ENCODE results near the gene ADCY7. TPM values are rescaled to one million over a fixed set of nuclear protein-coding genes. Genes with fewer than 3 reads are reported as not detected.

ADCY7 gene
- total RNA-seq, 2 donors from 2014 or later, result 30.1 to 37.2 TPM

DNA sequence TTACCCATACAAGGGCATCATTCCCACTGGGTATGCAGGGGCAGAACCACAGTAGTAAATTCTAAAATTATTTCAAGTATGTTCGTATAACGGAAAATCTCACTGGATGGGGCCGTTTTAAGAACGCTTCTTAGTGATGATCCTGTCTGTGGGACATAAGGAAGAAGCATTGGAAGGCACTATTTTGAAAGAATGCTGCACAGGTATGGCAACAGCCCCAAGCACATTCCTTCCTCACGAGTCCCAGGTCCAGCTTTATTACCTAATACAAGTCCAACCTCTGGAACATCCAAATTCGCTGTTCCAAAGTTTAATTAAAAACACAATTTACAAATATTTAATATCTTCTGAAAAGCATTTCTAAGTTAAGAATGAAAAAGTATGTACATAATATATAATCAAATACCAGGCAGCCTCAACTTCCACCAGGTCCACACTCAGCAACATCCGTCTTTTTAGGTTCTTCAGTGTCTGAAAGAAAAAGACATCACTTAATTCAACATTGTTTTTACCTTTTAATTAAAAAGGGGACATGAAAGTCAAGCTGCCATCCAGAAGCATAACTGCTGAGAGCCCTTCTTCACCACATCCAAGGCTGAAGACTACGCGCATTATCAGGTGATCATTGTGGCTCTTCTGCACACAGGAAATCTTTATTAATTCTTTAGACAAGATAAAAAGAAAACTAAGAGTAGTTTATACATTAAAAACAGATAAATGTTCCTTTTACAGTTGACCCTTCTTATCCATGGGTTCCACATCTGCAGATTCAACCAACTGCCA is 52.6 kb downstream of the ADCY7 start:
- no peak overlapping the region for H3K9ac ChIP-seq (ENCODE audit: extremely low read depth, low read length, poor library complexity, severe bottlenecking)
- H3K36me3 ChIP-seq (ENCODE audit: control insufficient read depth, insufficient read depth, low read length), result peaks cover 92% of the 10 kb centered on the region
- peaks cover 27% of the 10 kb centered on the region for H3K4me1 ChIP-seq (ENCODE audit: control insufficient read depth, insufficient read depth, low read length)
- Mint-ChIP-seq H3K27ac (no peak overlapping the region), H3K9me3 (no peaks in the 10 kb centered on the region), H3K27me3 (ENCODE audit: insufficient read depth) (no peaks in the 10 kb centered on the region), H3K4me3 (no peak overlapping the region), H3K36me3 (ENCODE audit: low read depth) (peaks cover 70% of the 10 kb centered on the region), H3K4me1 (peaks cover 24% of the 10 kb centered on the region)
- H3K27me3 ChIP-seq (ENCODE audit: control insufficient read depth, insufficient read depth, low read length, poor library complexity, severe bottlenecking), result no peaks in the 10 kb centered on the region
- no peak for DNase-seq
- TF ChIP-seq, protein P1, sequence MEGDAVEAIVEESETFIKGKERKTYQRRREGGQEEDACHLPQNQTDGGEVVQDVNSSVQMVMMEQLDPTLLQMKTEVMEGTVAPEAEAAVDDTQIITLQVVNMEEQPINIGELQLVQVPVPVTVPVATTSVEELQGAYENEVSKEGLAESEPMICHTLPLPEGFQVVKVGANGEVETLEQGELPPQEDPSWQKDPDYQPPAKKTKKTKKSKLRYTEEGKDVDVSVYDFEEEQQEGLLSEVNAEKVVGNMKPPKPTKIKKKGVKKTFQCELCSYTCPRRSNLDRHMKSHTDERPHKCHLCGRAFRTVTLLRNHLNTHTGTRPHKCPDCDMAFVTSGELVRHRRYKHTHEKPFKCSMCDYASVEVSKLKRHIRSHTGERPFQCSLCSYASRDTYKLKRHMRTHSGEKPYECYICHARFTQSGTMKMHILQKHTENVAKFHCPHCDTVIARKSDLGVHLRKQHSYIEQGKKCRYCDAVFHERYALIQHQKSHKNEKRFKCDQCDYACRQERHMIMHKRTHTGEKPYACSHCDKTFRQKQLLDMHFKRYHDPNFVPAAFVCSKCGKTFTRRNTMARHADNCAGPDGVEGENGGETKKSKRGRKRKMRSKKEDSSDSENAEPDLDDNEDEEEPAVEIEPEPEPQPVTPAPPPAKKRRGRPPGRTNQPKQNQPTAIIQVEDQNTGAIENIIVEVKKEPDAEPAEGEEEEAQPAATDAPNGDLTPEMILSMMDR (conservative IDR thresholded peaks at IDR 0.05), result no peak
- H3K9me3 ChIP-seq (ENCODE audit: control insufficient read depth, low read length), result no peaks in the 10 kb centered on the region
- H3K27ac ChIP-seq (ENCODE audit: low read depth, low read length), result no peak overlapping the region
- 92 to 95% methylated on average over 5 to 8 of the region's 9 CpGs for WGBS, 2 experiments (ENCODE audit: insufficient coverage in 1 of 2, insufficient read length in 1 of 2)
- no peak overlapping the region for H3K4me3 ChIP-seq (ENCODE audit: low read length)

DNA sequence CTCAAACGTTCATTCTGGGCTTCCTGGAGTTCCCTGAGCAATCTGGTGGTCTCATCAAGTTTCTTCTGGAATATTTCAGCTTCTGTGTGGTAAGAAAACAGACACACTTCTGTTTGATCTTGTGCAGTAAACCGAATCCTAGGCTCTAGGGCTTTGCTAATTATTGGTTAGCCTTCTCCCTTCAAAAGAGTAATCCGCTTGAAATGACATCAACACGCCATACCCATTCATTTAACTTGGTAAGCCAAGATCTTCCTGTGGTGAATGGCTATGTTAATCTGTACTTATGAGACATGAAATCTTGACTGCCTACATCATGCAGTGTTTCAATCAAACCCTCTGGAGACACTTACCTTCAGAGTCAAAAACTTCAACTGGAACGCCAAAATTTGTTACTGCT is 54.0 kb downstream of the ADCY7 start:
- H3K36me3 Mint-ChIP-seq (ENCODE audit: low read depth), result peaks cover 71% of the 10 kb centered on the region
- no peaks in the 10 kb centered on the region for H3K9me3 ChIP-seq (ENCODE audit: control insufficient read depth, low read length)
- no peak for DNase-seq
- WGBS, 2 experiments (ENCODE audit: insufficient coverage in 1 of 2, insufficient read length in 1 of 2), result 92 to 93% methylated on average over 2 to 5 of the region's 5 CpGs
- H3K9ac ChIP-seq (ENCODE audit: extremely low read depth, low read length, poor library complexity, severe bottlenecking), result no peak overlapping the region
- TF ChIP-seq, protein P1 (conservative IDR thresholded peaks at IDR 0.05), result no peak
- H3K27me3 Mint-ChIP-seq (ENCODE audit: insufficient read depth), result no peaks in the 10 kb centered on the region
- H3K9me3 Mint-ChIP-seq, result no peaks in the 10 kb centered on the region
- H3K36me3 ChIP-seq (ENCODE audit: control insufficient read depth, insufficient read depth, low read length), result peaks cover 93% of the 10 kb centered on the region
- H3K27me3 ChIP-seq (ENCODE audit: control insufficient read depth, insufficient read depth, low read length, poor library complexity, severe bottlenecking), result no peaks in the 10 kb centered on the region
- peaks cover 12% of the 10 kb centered on the region for H3K4me1 Mint-ChIP-seq
- no peak overlapping the region for H3K4me3 Mint-ChIP-seq
- H3K27ac ChIP-seq (ENCODE audit: low read depth, low read length), result no peak overlapping the region
- no peak overlapping the region for H3K27ac Mint-ChIP-seq
- no peak overlapping the region for H3K4me3 ChIP-seq (ENCODE audit: low read length)
- peaks cover 14% of the 10 kb centered on the region for H3K4me1 ChIP-seq (ENCODE audit: control insufficient read depth, insufficient read depth, low read length)

DNA sequence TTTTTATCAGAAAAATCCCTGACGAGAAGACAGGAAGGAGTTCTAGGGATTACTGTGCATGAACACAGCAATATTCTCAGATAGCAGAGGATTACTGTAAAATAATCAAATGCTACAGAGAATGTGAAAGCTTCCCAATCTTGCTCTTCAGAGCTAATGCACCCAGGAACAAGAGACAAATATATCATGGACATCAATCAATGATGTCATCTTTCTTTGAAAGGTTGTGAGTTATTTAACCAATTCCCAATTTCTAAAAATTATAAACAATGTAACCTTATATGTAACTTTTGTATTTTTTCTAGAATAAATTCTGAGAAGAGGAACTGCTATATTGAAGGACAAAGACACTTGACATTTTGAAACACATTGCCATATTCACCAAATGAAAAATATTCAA is 56.0 kb downstream of the ADCY7 start:
- Histone ChIP-seq H3K4me3 (ENCODE audit: low read length) (no peak overlapping the region), H3K9me3 (ENCODE audit: control insufficient read depth, low read length) (no peaks in the 10 kb centered on the region), H3K9ac (ENCODE audit: extremely low read depth, low read length, poor library complexity, severe bottlenecking) (no peak overlapping the region), H3K4me1 (ENCODE audit: control insufficient read depth, insufficient read depth, low read length) (no peaks in the 10 kb centered on the region), H3K27me3 (ENCODE audit: control insufficient read depth, insufficient read depth, low read length, poor library complexity, severe bottlenecking) (no peaks in the 10 kb centered on the region), H3K27ac (ENCODE audit: low read depth, low read length) (no peak overlapping the region), H3K36me3 (ENCODE audit: control insufficient read depth, insufficient read depth, low read length) (peaks cover 92% of the 10 kb centered on the region)
- DNase-seq, result no peak
- no peaks in the 10 kb centered on the region for H3K27me3 Mint-ChIP-seq (ENCODE audit: insufficient read depth)
- H3K4me1 Mint-ChIP-seq, result peaks cover 8% of the 10 kb centered on the region
- H3K9me3 Mint-ChIP-seq, result no peaks in the 10 kb centered on the region
- H3K36me3 Mint-ChIP-seq (ENCODE audit: low read depth), result peaks cover 67% of the 10 kb centered on the region
- 94 to 100% methylated on average over 1 of the region's 1 CpG for WGBS, 2 experiments (ENCODE audit: insufficient coverage in 1 of 2, insufficient read length in 1 of 2)
- TF ChIP-seq, protein P1 (conservative IDR thresholded peaks at IDR 0.05), result no peak
- no peak overlapping the region for H3K27ac Mint-ChIP-seq
- no peak overlapping the region for H3K4me3 Mint-ChIP-seq
